ENCODE data around the gene SPATA31D3. TPM values are rescaled to one million over a fixed set of nuclear protein-coding genes. Genes with fewer than 3 reads are reported as not detected.
"Not testable (repeated sequence)": the region's sequence is repeated elsewhere in the genome, so short reads cannot be mapped to it uniquely, and the experiment has no call there.

SPATA31D3 gene
- total RNA-seq, 1 donor: not detected

DNA sequence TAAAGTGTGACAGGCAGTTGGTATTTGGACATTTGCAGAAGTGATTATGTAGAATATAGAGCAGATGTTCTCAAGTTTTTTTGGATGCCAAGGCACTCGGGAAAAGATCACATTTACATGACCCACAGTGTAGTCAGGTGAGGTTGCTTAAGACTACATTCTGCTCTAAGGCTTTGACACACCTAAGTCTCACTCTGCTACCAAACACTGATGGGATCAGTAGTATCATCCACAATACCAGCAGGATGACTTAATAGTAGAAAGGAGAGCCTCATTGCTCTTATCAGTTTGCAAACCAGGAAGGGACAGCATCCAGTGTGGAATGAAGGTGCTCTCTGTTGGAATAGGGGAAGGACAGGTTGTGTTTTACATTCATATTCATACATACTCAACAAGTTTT is 42.8 kb downstream of the SPATA31D3 start:
- H4K20me1 ChIP-seq (ENCODE audit: insufficient read depth, low read length): no peaks in the 10 kb centered on the region
- no peak overlapping the region for H2AFZ ChIP-seq (ENCODE audit: low read length)
- no peaks in the 10 kb centered on the region for H3K27me3 ChIP-seq (ENCODE audit: insufficient read depth, low read length)

GRCh38 chr9:81988472-81988871 is 45.2 kb downstream of the SPATA31D3 start, which contains the start of gene SPATA31D1:
Gene SPATA31D1 (plus strand): TSS chr9:81988772. CDS start chr9:81988819, 47 bp downstream.
- not testable (repeated sequence) for H2AFZ ChIP-seq (ENCODE audit: low read length); H3K79me2 ChIP-seq (ENCODE audit: insufficient read depth, low read length); H3K9me3 ChIP-seq (ENCODE audit: low read depth, low read length); H4K20me1 ChIP-seq (ENCODE audit: insufficient read depth, low read length); H3K27ac ChIP-seq (ENCODE audit: low read depth, low read length); H3K4me2 ChIP-seq (ENCODE audit: insufficient read depth, low read length); H3K4me1 ChIP-seq (ENCODE audit: insufficient read depth, low read length); DNase-seq (ENCODE audit: insufficient read length, low spot score, missing footprints); H3K4me3 ChIP-seq (ENCODE audit: insufficient read depth, low read length); H3K27me3 ChIP-seq (ENCODE audit: insufficient read depth, low read length); H3K36me3 ChIP-seq (ENCODE audit: insufficient read depth, low read length)

More for the DNA sequence above, 42.8 kb downstream of the SPATA31D3 start:
- no peak overlapping the region for H3K4me3 ChIP-seq (ENCODE audit: insufficient read depth, low read length)
- no peaks in the 10 kb centered on the region for H3K79me2 ChIP-seq (ENCODE audit: insufficient read depth, low read length)
- H3K4me1 ChIP-seq (ENCODE audit: insufficient read depth, low read length): no peaks in the 10 kb centered on the region
- DNase-seq (ENCODE audit: insufficient read length, low spot score, missing footprints): no peak
- H3K9me3 ChIP-seq (ENCODE audit: low read depth, low read length): no peaks in the 10 kb centered on the region
- H3K4me2 ChIP-seq (ENCODE audit: insufficient read depth, low read length): no peak overlapping the region
- TF ChIP-seq, protein P1, sequence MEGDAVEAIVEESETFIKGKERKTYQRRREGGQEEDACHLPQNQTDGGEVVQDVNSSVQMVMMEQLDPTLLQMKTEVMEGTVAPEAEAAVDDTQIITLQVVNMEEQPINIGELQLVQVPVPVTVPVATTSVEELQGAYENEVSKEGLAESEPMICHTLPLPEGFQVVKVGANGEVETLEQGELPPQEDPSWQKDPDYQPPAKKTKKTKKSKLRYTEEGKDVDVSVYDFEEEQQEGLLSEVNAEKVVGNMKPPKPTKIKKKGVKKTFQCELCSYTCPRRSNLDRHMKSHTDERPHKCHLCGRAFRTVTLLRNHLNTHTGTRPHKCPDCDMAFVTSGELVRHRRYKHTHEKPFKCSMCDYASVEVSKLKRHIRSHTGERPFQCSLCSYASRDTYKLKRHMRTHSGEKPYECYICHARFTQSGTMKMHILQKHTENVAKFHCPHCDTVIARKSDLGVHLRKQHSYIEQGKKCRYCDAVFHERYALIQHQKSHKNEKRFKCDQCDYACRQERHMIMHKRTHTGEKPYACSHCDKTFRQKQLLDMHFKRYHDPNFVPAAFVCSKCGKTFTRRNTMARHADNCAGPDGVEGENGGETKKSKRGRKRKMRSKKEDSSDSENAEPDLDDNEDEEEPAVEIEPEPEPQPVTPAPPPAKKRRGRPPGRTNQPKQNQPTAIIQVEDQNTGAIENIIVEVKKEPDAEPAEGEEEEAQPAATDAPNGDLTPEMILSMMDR (IDR thresholded peaks at IDR 0.05; ENCODE audit: extremely low read depth, low read depth, low read length): no peak
- no peaks in the 10 kb centered on the region for H3K36me3 ChIP-seq (ENCODE audit: insufficient read depth, low read length)
- H3K27ac ChIP-seq (ENCODE audit: low read depth, low read length): no peak overlapping the region

- no peaks in the 10 kb centered on the region for H3K79me2 ChIP-seq (ENCODE audit: insufficient read depth, low read length)
- H3K4me1 ChIP-seq (ENCODE audit: insufficient read depth, low read length): no peaks in the 10 kb centered on the region
- H3K27me3 ChIP-seq (ENCODE audit: insufficient read depth, low read length): no peaks in the 10 kb centered on the region
- H4K20me1 ChIP-seq (ENCODE audit: insufficient read depth, low read length): no peaks in the 10 kb centered on the region
- no peaks in the 10 kb centered on the region for H3K9me3 ChIP-seq (ENCODE audit: low read depth, low read length)
- H3K36me3 ChIP-seq (ENCODE audit: insufficient read depth, low read length): no peaks in the 10 kb centered on the region
- no peak overlapping the region for H3K27ac ChIP-seq (ENCODE audit: low read depth, low read length)
- DNase-seq (ENCODE audit: insufficient read length, low spot score, missing footprints): no peak
- H3K4me2 ChIP-seq (ENCODE audit: insufficient read depth, low read length): no peak overlapping the region
- H2AFZ ChIP-seq (ENCODE audit: low read length): no peak overlapping the region
- TF ChIP-seq, protein P1 (IDR thresholded peaks at IDR 0.05; ENCODE audit: extremely low read depth, low read depth, low read length): no peak
- H3K4me3 ChIP-seq (ENCODE audit: insufficient read depth, low read length): no peak overlapping the region
Measured at GRCh38 chr9:81989700-81990099, 46.4 kb downstream of the SPATA31D3 start.

- H3K4me3 ChIP-seq (ENCODE audit: insufficient read depth, low read length): no peak overlapping the region
- no peaks in the 10 kb centered on the region for H3K4me1 ChIP-seq (ENCODE audit: insufficient read depth, low read length)
- no peaks in the 10 kb centered on the region for H4K20me1 ChIP-seq (ENCODE audit: insufficient read depth, low read length)
- no peaks in the 10 kb centered on the region for H3K27me3 ChIP-seq (ENCODE audit: insufficient read depth, low read length)
- no peak overlapping the region for H2AFZ ChIP-seq (ENCODE audit: low read length)
- H3K79me2 ChIP-seq (ENCODE audit: insufficient read depth, low read length): no peaks in the 10 kb centered on the region
- no peaks in the 10 kb centered on the region for H3K9me3 ChIP-seq (ENCODE audit: low read depth, low read length)
- DNase-seq (ENCODE audit: insufficient read length, low spot score, missing footprints): no peak
- H3K36me3 ChIP-seq (ENCODE audit: insufficient read depth, low read length): no peaks in the 10 kb centered on the region
- TF ChIP-seq, protein P1 (IDR thresholded peaks at IDR 0.05; ENCODE audit: extremely low read depth, low read depth, low read length): no peak
- no peak overlapping the region for H3K27ac ChIP-seq (ENCODE audit: low read depth, low read length)
- no peak overlapping the region for H3K4me2 ChIP-seq (ENCODE audit: insufficient read depth, low read length)
Measured at GRCh38 chr9:81993656-81994055, 50.4 kb downstream of the SPATA31D3 start.

Other genes with a start within 250 kb of the SPATA31D3 start
- gene SPATA31D4, start 15.1 kb upstream of the SPATA31D3 start, total RNA-seq: not detected in 2 replicates
- gene SPATA31D1, start 45.3 kb downstream of the SPATA31D3 start, total RNA-seq: not detected in 2 replicates

Measured in osteoblast (primary cell).